Stimulated activated CD4-positive, alpha-beta T cell treated with anti-CD3 and anti-CD28 coated beads, TNF-alpha, amount 100 ng/mL, for 48 hours (primary cell): ENCODE results near the gene RAD51B.
"Not testable (repeated sequence)": the region's sequence is repeated elsewhere in the genome, so short reads cannot be mapped to it uniquely, and the experiment has no call there.

Experiments
- DNase-seq, 3 donors: peaks; one replicate each; pipeline ENCODE4 v3.0.0-alpha.2; 2020; ENCODE audit warnings: low read depth in 3 of 3

The RAD51B gene

GRCh38 chr14:68075382-68076029 is 255.9 kb downstream of the RAD51B start:
- DNase-seq = no peak

- DNase-seq = no peak
These were observed 256.9 kb downstream of the RAD51B start for GRCh38 chr14:68076451-68076850.

GRCh38 chr14:68079941-68080697 is 260.5 kb downstream of the RAD51B start:
- no peak for DNase-seq

GRCh38 chr14:68081489-68081888 is 261.9 kb downstream of the RAD51B start:
- no peak for DNase-seq

- no peak for DNase-seq
These were observed 263.2 kb downstream of the RAD51B start for GRCh38 chr14:68082698-68083291.

- no peak for DNase-seq
These were observed 264.7 kb downstream of the RAD51B start for GRCh38 chr14:68084256-68084655.

GRCh38 chr14:68085742-68086141 is 266.2 kb downstream of the RAD51B start:
- DNase-seq = no peak

GRCh38 chr14:68088451-68088854 is 268.9 kb downstream of the RAD51B start:
- DNase-seq = no peak

- DNase-seq = no peak
These were observed 269.7 kb downstream of the RAD51B start for GRCh38 chr14:68089146-68089731.

- no peak for DNase-seq
These were observed 274.6 kb downstream of the RAD51B start for GRCh38 chr14:68094158-68094557.

- no peak for DNase-seq
These were observed 275.2 kb downstream of the RAD51B start for GRCh38 chr14:68094752-68095151.

GRCh38 chr14:68097727-68098126 is 278.1 kb downstream of the RAD51B start:
- DNase-seq = no peak

- no peak for DNase-seq
These were observed 279.3 kb downstream of the RAD51B start for GRCh38 chr14:68098834-68099233.

GRCh38 chr14:68099495-68100045 is 280.0 kb downstream of the RAD51B start:
- no peak for DNase-seq

- not testable (repeated sequence) for DNase-seq
These were observed 282.2 kb downstream of the RAD51B start for GRCh38 chr14:68101715-68102301.

- no peak for DNase-seq
These were observed 284.3 kb downstream of the RAD51B start for GRCh38 chr14:68103853-68104252.

- no peak for DNase-seq
These were observed 284.9 kb downstream of the RAD51B start for GRCh38 chr14:68104518-68104917.

- DNase-seq = no peak
These were observed 286.2 kb downstream of the RAD51B start for GRCh38 chr14:68105816-68106215.

GRCh38 chr14:68106456-68106855 is 286.9 kb downstream of the RAD51B start:
- no peak for DNase-seq

- DNase-seq = no peak
These were observed 287.3 kb downstream of the RAD51B start for GRCh38 chr14:68106905-68107304.

- no peak for DNase-seq
These were observed 289.7 kb downstream of the RAD51B start for GRCh38 chr14:68109132-68109900.
